ENCODE results near the gene HELZ. TPM values are rescaled to one million over a fixed set of nuclear protein-coding genes. Genes with fewer than 3 reads are reported as not detected.

The HELZ gene
- total and polyA plus RNA-seq, 2 donors (not counting 1 experiment from before 2014, with no cell fraction given), result 10.4 to 97.8 TPM

DNA sequence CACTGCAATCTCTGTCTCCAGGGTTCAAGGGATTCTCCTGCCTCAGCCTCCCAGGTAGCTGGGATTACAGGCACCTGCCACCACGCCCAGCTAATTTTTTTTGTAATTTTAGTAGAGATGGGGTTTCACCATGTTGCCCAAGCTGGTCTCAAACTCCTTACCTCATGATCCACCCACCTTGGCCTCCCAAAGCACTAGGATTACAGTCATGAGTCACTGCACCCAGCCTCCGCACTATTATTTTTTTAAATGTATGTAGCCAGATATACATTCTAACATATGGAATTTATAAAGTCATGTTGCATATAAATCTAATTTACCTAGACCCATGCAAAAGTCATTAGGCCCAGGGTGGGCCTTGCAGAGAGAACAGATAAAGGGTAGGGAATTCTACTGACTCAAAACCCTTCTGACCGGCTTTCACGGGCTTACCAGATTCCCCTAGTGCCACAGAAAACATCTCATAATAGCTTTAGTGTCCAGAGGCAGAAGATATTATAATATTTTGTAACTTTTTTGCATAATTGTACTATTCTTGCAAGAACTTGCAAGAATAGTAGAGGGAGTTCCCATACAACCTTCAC, 20.5 kb upstream of the HELZ start:
- DNase-seq (no peak), ATAC-seq (ENCODE audit: low read depth) (no peak)
- no peak overlapping the region for H3K27ac Mint-ChIP-seq
- no CpG with 5 or more reads among the region's 4 CpGs for WGBS (ENCODE audit: insufficient coverage)
- no peak overlapping the region for H2AFZ ChIP-seq (ENCODE audit: insufficient read depth, low read depth, low read length, poor library complexity, severe bottlenecking)
- no peaks in the 10 kb centered on the region for H4K20me1 ChIP-seq (ENCODE audit: control insufficient read depth, insufficient read depth, low read length, poor library complexity, severe bottlenecking)
- H3K9ac ChIP-seq (ENCODE audit: low read length), result no peak overlapping the region
- CTCF ChIA-PET, result interaction anchor here (0.6 kb wide), 1 partner anchor 27 kb away, joined by 3 read pairs; no protein-coding TSS in a partner anchor
- H3K4me1 Mint-ChIP-seq, result no peaks in the 10 kb centered on the region
- intact Hi-C loops (cut with micrococcal nuclease), result no loop called here
- H3K27me3 ChIP-seq (replicated peaks in 1 of 4; ENCODE audit: control extremely low read depth in 1 of 4, control insufficient read depth in 3 of 4, insufficient read depth in 4 of 4, low read length in 3 of 4), result no peaks in the 10 kb centered on the region
- no peak overlapping the region for H3K27ac ChIP-seq (ENCODE audit: low read length in 2 of 2)
- H3K4me1 ChIP-seq (ENCODE audit: control insufficient read depth in 2 of 2, insufficient read depth in 2 of 2, low read length in 2 of 2), result no peaks in the 10 kb centered on the region
- no peaks in the 10 kb centered on the region for H3K9me3 Mint-ChIP-seq (ENCODE audit: insufficient read depth)
- no peak overlapping the region for H3K4me3 ChIP-seq (ENCODE audit: control extremely low read depth in 1 of 5, extremely low read depth in 1 of 5, insufficient read depth in 1 of 5, low read depth in 2 of 5, low read length in 4 of 5)
- no peak overlapping the region for H3K4me2 ChIP-seq (replicated peaks; ENCODE audit: low read depth, low read length, poor library complexity, severe bottlenecking)
- H3K4me3 Mint-ChIP-seq, result no peak overlapping the region
- POLR2A ChIA-PET, result no interaction called here
- H3K79me2 ChIP-seq (ENCODE audit: control insufficient read depth, insufficient read depth, low read length), result no peaks in the 10 kb centered on the region
- no peaks in the 10 kb centered on the region for H3K36me3 ChIP-seq (replicated peaks in 1 of 2; ENCODE audit: control extremely low read depth in 1 of 2, control insufficient read depth in 1 of 2, extremely low read depth in 1 of 2, insufficient read depth in 2 of 2, low read length in 1 of 2)
- H3K27me3 Mint-ChIP-seq, result no peaks in the 10 kb centered on the region
- no peak for TF ChIP-seq EZH2 (IDR thresholded peaks at IDR 0.05; ENCODE audit: borderline replicate concordance, insufficient read depth, low read depth, low read length, poor library complexity, severe bottlenecking)
- TF ChIP-seq, protein P1, sequence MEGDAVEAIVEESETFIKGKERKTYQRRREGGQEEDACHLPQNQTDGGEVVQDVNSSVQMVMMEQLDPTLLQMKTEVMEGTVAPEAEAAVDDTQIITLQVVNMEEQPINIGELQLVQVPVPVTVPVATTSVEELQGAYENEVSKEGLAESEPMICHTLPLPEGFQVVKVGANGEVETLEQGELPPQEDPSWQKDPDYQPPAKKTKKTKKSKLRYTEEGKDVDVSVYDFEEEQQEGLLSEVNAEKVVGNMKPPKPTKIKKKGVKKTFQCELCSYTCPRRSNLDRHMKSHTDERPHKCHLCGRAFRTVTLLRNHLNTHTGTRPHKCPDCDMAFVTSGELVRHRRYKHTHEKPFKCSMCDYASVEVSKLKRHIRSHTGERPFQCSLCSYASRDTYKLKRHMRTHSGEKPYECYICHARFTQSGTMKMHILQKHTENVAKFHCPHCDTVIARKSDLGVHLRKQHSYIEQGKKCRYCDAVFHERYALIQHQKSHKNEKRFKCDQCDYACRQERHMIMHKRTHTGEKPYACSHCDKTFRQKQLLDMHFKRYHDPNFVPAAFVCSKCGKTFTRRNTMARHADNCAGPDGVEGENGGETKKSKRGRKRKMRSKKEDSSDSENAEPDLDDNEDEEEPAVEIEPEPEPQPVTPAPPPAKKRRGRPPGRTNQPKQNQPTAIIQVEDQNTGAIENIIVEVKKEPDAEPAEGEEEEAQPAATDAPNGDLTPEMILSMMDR (IDR thresholded peaks at IDR 0.05), result no peak
- H3K9me3 ChIP-seq (ENCODE audit: control extremely low read depth in 1 of 3, control insufficient read depth in 2 of 3, insufficient read depth in 1 of 3, low read length in 2 of 3), result no peaks in the 10 kb centered on the region

DNA sequence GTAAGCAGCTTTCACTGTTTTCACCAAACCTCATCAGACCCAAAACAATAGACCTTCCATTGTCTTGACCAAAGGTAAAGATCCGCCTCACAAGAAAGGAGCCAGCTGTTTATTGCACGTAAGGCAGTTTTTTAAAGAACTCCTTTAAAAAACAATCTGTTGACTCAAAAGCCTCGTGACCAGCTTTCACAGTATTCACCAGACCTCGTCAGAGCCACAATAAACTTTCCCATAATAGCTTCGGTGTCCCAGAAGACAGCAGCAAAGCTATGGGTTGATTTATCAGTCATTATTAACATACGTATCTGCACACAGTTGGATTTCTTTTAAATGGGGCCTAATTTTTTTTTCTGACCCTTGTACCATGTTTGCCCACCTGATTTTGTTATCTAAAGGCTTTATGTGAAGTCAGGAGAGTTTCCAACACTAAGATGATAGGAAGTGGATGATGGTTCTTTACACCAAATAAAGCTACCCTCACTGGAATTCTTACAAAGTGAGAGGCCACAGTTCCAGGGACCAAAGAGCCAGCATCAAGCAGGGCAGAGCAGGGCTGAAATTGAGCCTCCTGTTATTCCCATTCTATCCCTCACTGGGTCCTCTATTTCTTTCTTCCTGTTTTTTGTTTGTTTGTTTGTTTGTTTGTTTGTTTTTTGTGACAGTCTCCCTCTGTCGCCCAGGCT, 17.6 kb upstream of the HELZ start:
- Histone ChIP-seq H4K20me1 (ENCODE audit: control insufficient read depth, insufficient read depth, low read length, poor library complexity, severe bottlenecking) (no peaks in the 10 kb centered on the region), H3K36me3 (replicated peaks in 1 of 2; ENCODE audit: control extremely low read depth in 1 of 2, control insufficient read depth in 1 of 2, extremely low read depth in 1 of 2, insufficient read depth in 2 of 2, low read length in 1 of 2) (no peaks in the 10 kb centered on the region), H3K9ac (ENCODE audit: low read length) (no peak overlapping the region), H3K79me2 (ENCODE audit: control insufficient read depth, insufficient read depth, low read length) (no peaks in the 10 kb centered on the region), H3K27me3 (replicated peaks in 1 of 4; ENCODE audit: control extremely low read depth in 1 of 4, control insufficient read depth in 3 of 4, insufficient read depth in 4 of 4, low read length in 3 of 4) (peaks cover 0 to 2% (median 0%) of the 10 kb centered on the region in 4 experiments), H3K4me3 (ENCODE audit: control extremely low read depth in 1 of 5, extremely low read depth in 1 of 5, insufficient read depth in 1 of 5, low read depth in 2 of 5, low read length in 4 of 5) (no peak overlapping the region), H3K27ac (ENCODE audit: low read length in 2 of 2) (no peak overlapping the region), H3K4me2 (replicated peaks; ENCODE audit: low read depth, low read length, poor library complexity, severe bottlenecking) (no peak overlapping the region), H2AFZ (ENCODE audit: insufficient read depth, low read depth, low read length, poor library complexity, severe bottlenecking) (no peak overlapping the region), H3K9me3 (ENCODE audit: control extremely low read depth in 1 of 3, control insufficient read depth in 2 of 3, insufficient read depth in 1 of 3, low read length in 2 of 3) (no peaks in the 10 kb centered on the region), H3K4me1 (ENCODE audit: control insufficient read depth in 2 of 2, insufficient read depth in 2 of 2, low read length in 2 of 2) (peaks cover 0 to 5% of the 10 kb centered on the region in 2 donors)
- peaks cover 2% of the 10 kb centered on the region for H3K4me1 Mint-ChIP-seq
- CTCF ChIA-PET, result no interaction called here
- ATAC-seq (ENCODE audit: low read depth), result no peak
- 78% methylated on average over 4 of the region's 7 CpGs for WGBS (ENCODE audit: insufficient coverage)
- peaks cover 5% of the 10 kb centered on the region for H3K27me3 Mint-ChIP-seq
- H3K4me3 Mint-ChIP-seq, result no peak overlapping the region
- H3K27ac Mint-ChIP-seq, result no peak overlapping the region
- POLR2A ChIA-PET, result no interaction called here
- intact Hi-C loops (cut with micrococcal nuclease), result no loop called here
- DNase-seq, result no peak
- H3K9me3 Mint-ChIP-seq (ENCODE audit: insufficient read depth), result no peaks in the 10 kb centered on the region
- no peak for TF ChIP-seq EZH2 (IDR thresholded peaks at IDR 0.05; ENCODE audit: borderline replicate concordance, insufficient read depth, low read depth, low read length, poor library complexity, severe bottlenecking)
- TF ChIP-seq, protein P1 (IDR thresholded peaks at IDR 0.05), result no peak

Measured in B cell (primary cell).